Naive thymus-derived CD8-positive, alpha-beta T cell (primary cell): ENCODE measurements around the gene GALNT10. TPM values are rescaled to one million over a fixed set of nuclear protein-coding genes. Genes with fewer than 3 reads are reported as not detected.

Experiments used
- ATAC-seq, 2 donors: fragments of 150-1000 bp; cut with Tn5 transposase in 1 of 2; sonication (Bioruptor Pico), chemical (Tn5 transposase) in 1 of 2; 1 replicate in 1 of 2; 2 replicates in 1 of 2; pipeline ENCODE4 v1.10.0; 2021; ENCODE audit warnings: mild to moderate bottlenecking in 2 of 2, moderate library complexity in 2 of 2
- POLR2A ChIA-PET: fragments of 350-600 bp; sonication (Branson Sonifier 250); formaldehyde crosslinking; loops from one replicate; lab custom pipeline; 2021; ENCODE audit warnings: antibody characterized with exemption; lab: Charles Lee
- DNase-seq, 10 donors: peaks; one replicate each; pipeline versions ENCODE4 v3.0.0 to v3.0.0-alpha.2; 2020 to 2022
- H3K27ac Mint-ChIP-seq, 10 donors: one replicate each; pipeline ENCODE4 v1.8.0; 2020 to 2022; ENCODE audit warnings: mild to moderate bottlenecking in 10 of 10, mixed read lengths in 10 of 10, moderate library complexity in 4 of 10, inconsistent platforms in 1 of 10
- H3K27me3 Mint-ChIP-seq, 5 donors: one replicate each; pipeline ENCODE4 v1.8.0; 2021 to 2022; ENCODE audit warnings: mixed read lengths in 5 of 5
- H3K36me3 Mint-ChIP-seq, 3 donors: one replicate each; pipeline ENCODE4 v1.8.0; 2020 to 2022; ENCODE audit warnings: mixed read lengths in 3 of 3, mild to moderate bottlenecking in 2 of 3, inconsistent platforms in 1 of 3
- H3K4me1 Mint-ChIP-seq, 4 donors: one replicate each; pipeline ENCODE4 v1.8.0; 2021 to 2022; ENCODE audit warnings: mixed read lengths in 4 of 4
- H3K4me3 Mint-ChIP-seq, 10 donors: one replicate each; pipeline ENCODE4 v1.8.0; 2020 to 2022; ENCODE audit warnings: mild to moderate bottlenecking in 10 of 10, mixed read lengths in 10 of 10, moderate library complexity in 6 of 10, inconsistent platforms in 1 of 10
- H3K9me3 Mint-ChIP-seq, 9 donors: one replicate each; pipeline ENCODE4 v1.8.0; 2020 to 2022; ENCODE audit warnings: mixed read lengths in 9 of 9, mild to moderate bottlenecking in 3 of 9, inconsistent platforms in 1 of 9, moderate library complexity in 1 of 9
- polyA plus RNA-seq, 3 donors: library from polyadenylated mRNA; unstranded; fragments of 300-500 nt; fragmentation: Illumina TruSeq; gene quantifications; one replicate each; pipeline ENCODE4 v1.2.3, GENCODE V29; 2021
- total RNA-seq, 8 experiments: library from RNA in 2 of 8; stranded (reverse) in 2 of 8; gene quantifications; one replicate each; pipeline ENCODE4 v1.2.3 and lab custom pipeline; 2021 to 2026

The GALNT10 gene
- total and polyA plus RNA-seq, 5 experiments from 2014 or later: 6.9 to 51.1 (median 15.8) TPM

GRCh38 chr5:154264549-154265196 is 74.1 kb downstream of the GALNT10 start:
- H3K9me3 Mint-ChIP-seq: no peaks in the 10 kb centered on the region
- H3K4me1 Mint-ChIP-seq: peaks cover 2 to 13% (median 8%) of the 10 kb centered on the region in 4 donors
- no peak overlapping the region for H3K27ac Mint-ChIP-seq
- DNase-seq (no peak), ATAC-seq (no peak)
- POLR2A ChIA-PET: no interaction called here
- H3K4me3 Mint-ChIP-seq: no peak overlapping the region
- H3K36me3 Mint-ChIP-seq: peaks cover 0 to 19% (median 12%) of the 10 kb centered on the region in 3 donors
- H3K27me3 Mint-ChIP-seq: no peaks in the 10 kb centered on the region

DNA sequence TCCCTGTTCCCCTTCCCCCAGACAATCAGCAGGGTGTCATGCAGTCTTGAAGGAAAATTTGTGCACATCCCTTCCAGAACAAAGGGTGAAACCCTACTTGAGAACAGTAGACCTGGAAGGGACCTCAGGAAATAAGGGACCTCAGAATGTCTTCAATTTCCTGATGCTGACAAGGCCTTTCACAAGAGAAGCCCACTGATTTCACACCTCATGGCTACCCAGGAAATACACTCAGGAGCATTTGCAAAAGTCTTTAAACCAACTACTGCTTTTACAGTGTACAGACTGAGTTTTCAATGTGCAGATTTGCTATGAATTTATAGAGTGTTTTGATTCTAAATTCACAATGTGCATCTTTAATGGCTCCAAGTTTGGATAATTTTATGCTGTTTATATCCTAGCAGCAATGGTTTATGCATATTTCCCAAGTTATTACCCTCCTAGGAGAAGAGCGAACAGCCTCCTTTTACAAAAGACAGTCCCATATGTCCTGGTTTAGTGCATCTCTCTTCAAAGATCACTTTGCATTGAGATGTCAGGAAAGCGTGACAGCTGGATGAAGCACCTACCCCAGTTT is 74.8 kb downstream of the GALNT10 start:
- peak overlapping the region in 1 of 10 donors; percentile 29 for H3K27ac Mint-ChIP-seq

GRCh38 chr5:154267516-154267915 is 77.0 kb downstream of the GALNT10 start:
- no peak overlapping the region for H3K27ac Mint-ChIP-seq
- no peaks in the 10 kb centered on the region for H3K9me3 Mint-ChIP-seq
- POLR2A ChIA-PET: no interaction called here
- H3K4me3 Mint-ChIP-seq: no peak overlapping the region
- ATAC-seq (no peak), DNase-seq (no peak)
- no peaks in the 10 kb centered on the region for H3K27me3 Mint-ChIP-seq
- peaks cover 0 to 14% (median 4%) of the 10 kb centered on the region in 3 donors for H3K36me3 Mint-ChIP-seq
- peaks cover 7 to 26% (median 23%) of the 10 kb centered on the region in 4 donors for H3K4me1 Mint-ChIP-seq

More for the DNA sequence above, 74.8 kb downstream of the GALNT10 start:
- H3K4me3 Mint-ChIP-seq: no peak overlapping the region
- POLR2A ChIA-PET: no interaction called here
- ATAC-seq (no peak), DNase-seq (no peak)
- H3K4me1 Mint-ChIP-seq: peaks cover 2 to 14% (median 10%) of the 10 kb centered on the region in 4 donors
- peaks cover 0 to 21% (median 12%) of the 10 kb centered on the region in 3 donors for H3K36me3 Mint-ChIP-seq
- H3K27me3 Mint-ChIP-seq: no peaks in the 10 kb centered on the region
- no peaks in the 10 kb centered on the region for H3K9me3 Mint-ChIP-seq

DNA sequence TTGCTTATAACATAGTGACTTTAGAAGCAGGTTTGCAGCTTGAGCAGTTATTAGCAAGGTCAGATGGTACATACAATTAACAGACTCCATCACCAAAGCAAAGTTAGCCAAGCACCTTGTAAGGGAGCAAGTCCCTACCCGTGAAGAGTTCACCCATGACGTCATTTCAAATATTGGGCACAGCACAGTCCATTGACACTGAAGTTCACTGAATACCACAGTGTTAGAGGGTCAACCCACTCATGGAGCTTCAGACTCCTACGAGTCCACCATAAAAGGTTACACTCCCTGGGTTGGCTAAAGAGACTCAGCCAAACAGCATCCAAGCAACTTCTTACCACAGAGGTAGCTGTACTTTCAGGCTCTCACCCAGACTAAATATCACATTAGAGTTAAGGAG is 77.5 kb downstream of the GALNT10 start:
- Mint-ChIP-seq H3K9me3 (no peaks in the 10 kb centered on the region), H3K27me3 (no peaks in the 10 kb centered on the region), H3K4me3 (no peak overlapping the region), H3K4me1 (peaks cover 12 to 32% (median 29%) of the 10 kb centered on the region in 4 donors), H3K36me3 (peaks cover 0 to 9% (median 0%) of the 10 kb centered on the region in 3 donors), H3K27ac (no peak overlapping the region)
- POLR2A ChIA-PET: no interaction called here
- ATAC-seq (no peak), DNase-seq (no peak)

GRCh38 chr5:154269414-154269813 is 78.9 kb downstream of the GALNT10 start:
- H3K4me3 Mint-ChIP-seq: no peak overlapping the region
- ATAC-seq (no peak), DNase-seq (no peak)
- POLR2A ChIA-PET: no interaction called here
- H3K4me1 Mint-ChIP-seq: peaks cover 14 to 45% (median 33%) of the 10 kb centered on the region in 4 donors
- H3K9me3 Mint-ChIP-seq: no peaks in the 10 kb centered on the region
- no peaks in the 10 kb centered on the region for H3K27me3 Mint-ChIP-seq
- peaks cover 0 to 4% (median 0%) of the 10 kb centered on the region in 3 donors for H3K36me3 Mint-ChIP-seq
- no peak overlapping the region for H3K27ac Mint-ChIP-seq

DNA sequence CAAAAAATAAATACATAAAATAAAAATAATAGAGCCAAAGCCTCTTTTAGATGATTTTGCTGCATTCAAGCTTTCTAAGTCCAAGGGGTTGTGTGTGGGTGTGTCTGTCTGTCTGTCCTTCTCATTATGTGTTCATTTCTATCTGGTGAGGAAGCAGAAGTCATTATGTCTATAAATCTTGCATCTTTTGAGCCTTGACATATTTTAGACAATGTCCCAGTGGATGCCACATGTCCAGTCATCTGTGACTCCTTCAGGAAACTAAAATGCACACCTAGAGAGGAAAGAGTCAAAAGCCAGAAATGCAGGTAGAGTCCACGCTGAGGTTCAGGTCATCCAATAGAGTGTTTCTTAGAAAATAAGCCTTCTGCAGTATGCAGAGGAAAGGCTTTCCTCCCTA is 80.9 kb downstream of the GALNT10 start:
- peaks cover 17 to 44% (median 33%) of the 10 kb centered on the region in 4 donors for H3K4me1 Mint-ChIP-seq
- no peaks in the 10 kb centered on the region for H3K27me3 Mint-ChIP-seq
- H3K4me3 Mint-ChIP-seq: no peak overlapping the region
- POLR2A ChIA-PET: no interaction called here
- H3K27ac Mint-ChIP-seq: peak overlapping the region in 3 of 10 donors; percentile 19 to 79 (median 47)
- DNase-seq (no peak), ATAC-seq (no peak)
- peaks cover 0 to 8% (median 3%) of the 10 kb centered on the region in 3 donors for H3K36me3 Mint-ChIP-seq
- no peaks in the 10 kb centered on the region for H3K9me3 Mint-ChIP-seq

DNA sequence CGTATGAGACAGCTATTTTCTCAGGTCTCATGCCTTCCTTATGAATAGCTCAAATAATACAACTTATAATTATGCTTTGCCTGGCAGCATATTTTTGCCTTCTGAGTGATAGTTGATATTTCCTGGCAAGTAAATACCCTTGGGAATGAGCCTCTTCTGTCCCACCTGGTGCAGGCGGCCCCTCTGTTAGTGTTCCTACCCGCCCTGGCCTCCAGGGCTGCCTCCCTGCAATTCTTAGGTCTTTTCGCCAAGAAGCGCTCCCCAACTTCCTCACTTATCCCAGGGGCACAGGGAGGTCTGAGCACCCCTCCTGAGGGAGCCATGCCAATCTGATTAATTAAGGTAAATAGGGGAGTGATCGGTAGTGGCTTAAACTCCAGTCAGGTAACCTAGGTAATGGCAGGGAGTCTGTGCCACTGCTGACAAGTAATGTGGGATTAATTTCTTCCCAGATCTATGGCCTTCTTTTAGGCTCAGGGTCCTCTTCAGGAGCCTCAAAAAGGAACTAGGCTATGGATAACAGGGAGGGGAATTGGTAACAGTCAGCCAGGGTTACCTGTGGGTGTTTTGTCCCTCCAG is 81.5 kb downstream of the GALNT10 start:
- no peaks in the 10 kb centered on the region for H3K27me3 Mint-ChIP-seq
- H3K4me3 Mint-ChIP-seq: no peak overlapping the region
- H3K4me1 Mint-ChIP-seq: peaks cover 18 to 48% (median 33%) of the 10 kb centered on the region in 4 donors
- DNase-seq (no peak), ATAC-seq (no peak)
- no peaks in the 10 kb centered on the region for H3K9me3 Mint-ChIP-seq
- peak overlapping the region in 5 of 10 donors; percentile 19 to 72 (median 57) for H3K27ac Mint-ChIP-seq
- POLR2A ChIA-PET: no interaction called here
- peaks cover 0 to 8% (median 3%) of the 10 kb centered on the region in 3 donors for H3K36me3 Mint-ChIP-seq

DNA sequence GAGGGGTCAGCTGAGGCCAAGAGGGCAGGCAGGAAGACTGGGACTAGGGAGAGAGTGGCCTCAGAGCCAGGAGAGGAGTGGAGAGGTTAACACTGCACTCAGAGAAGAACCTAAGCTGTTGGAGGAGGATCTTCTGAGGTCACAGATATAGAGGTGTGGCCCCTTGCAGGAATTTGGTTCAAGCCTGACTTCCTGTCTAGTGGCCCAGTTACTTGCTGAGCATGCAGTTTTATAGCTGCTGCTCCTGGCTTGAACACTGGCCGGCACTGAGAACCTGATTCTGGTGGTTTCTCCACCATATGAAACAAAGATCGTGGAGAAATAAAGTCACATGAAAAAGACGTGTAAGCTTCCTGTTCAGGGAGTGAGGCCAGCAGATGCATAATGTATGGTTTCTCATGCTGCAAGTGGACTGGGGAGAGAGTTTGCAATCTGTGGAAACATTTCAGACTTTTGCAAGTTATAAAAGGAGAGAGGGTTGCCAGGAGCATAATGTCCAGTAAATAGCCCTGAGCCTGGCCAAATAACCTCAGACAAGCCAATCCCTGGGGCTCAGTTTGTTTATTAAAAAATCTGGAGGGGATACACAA is 82.6 kb downstream of the GALNT10 start:
- POLR2A ChIA-PET: no interaction called here
- Mint-ChIP-seq H3K36me3 (peaks cover 0 to 7% (median 3%) of the 10 kb centered on the region in 3 donors), H3K9me3 (no peaks in the 10 kb centered on the region), H3K4me1 (peaks cover 18 to 45% (median 33%) of the 10 kb centered on the region in 4 donors), H3K4me3 (peak overlapping the region in 3 of 10 donors; percentile 40 to 64 (median 50)), H3K27ac (peak overlapping the region in 9 of 10 donors; percentile 30 to 91 (median 72)), H3K27me3 (no peaks in the 10 kb centered on the region)
- DNase-seq: peak in 1 of 10 donors; percentile 4
- no peak for ATAC-seq

DNA sequence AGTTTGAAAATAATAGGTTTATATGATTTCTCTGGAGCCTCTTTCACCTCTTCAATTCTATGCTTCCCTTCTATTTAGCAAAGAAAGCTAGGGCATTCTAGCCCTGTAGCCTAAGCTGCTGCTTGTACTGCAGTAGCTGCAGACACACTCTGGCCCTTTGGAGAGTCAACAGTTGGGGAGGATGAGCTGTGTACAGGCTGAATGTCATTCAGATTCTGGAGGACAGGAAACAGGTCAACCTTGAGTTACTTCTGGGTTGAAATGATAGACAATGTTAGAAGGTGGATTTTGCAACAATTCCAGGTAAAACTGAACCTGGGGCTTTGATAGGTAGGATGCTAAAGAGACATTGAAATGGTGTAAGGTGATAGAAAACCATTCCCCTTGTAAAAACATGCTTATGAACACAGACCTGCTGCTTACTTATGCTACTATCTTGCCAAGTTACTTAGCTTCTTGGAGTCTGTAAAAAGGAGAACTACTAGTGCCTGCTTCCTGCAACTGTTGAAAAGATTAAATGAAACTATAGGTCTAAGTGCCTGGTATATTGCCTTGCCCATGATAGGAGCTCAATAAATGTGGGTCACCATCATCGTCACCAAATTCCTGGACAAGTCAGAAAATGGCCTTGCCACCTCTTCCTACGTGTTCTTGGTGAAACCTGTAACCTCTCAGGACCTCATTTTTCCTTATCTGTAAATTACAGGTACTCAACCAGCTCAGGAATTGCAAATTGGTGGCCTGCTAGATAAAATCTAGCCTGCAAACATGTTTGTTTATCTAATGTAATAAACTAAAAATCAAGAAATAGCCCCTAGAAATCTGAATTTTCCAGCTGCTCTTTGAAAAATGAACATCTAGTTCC is 83.7 kb downstream of the GALNT10 start:
- Mint-ChIP-seq H3K36me3 (peaks cover 0 to 10% (median 3%) of the 10 kb centered on the region in 3 donors), H3K4me3 (no peak overlapping the region), H3K27me3 (no peaks in the 10 kb centered on the region), H3K9me3 (peaks cover 0 to 1% (median 0%) of the 10 kb centered on the region in 9 donors), H3K27ac (peak overlapping the region in 3 of 10 donors; percentile 1 to 35 (median 29)), H3K4me1 (peaks cover 18 to 44% (median 34%) of the 10 kb centered on the region in 4 donors)
- POLR2A ChIA-PET: no interaction called here
- ATAC-seq: no peak
- no peak for DNase-seq

DNA sequence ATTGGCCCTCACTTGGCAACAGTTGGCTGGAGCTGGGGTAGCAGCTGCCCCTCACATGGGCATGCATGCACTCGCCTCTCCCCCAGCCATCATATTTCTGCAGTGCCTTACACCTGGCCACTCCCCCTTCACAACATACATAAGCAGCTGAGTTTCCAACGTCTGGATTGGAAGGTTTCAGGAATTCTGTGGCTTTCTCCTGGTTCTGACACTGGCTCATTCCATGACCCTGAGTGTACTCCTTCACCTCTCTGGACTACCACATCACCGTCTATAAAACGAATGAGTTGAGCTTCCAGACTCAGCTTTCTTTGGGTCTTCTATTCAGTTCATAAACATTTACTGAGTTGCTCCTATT is 84.3 kb downstream of the GALNT10 start:
- peaks cover 0 to 8% (median 3%) of the 10 kb centered on the region in 3 donors for H3K36me3 Mint-ChIP-seq
- H3K27ac Mint-ChIP-seq: no peak overlapping the region
- H3K27me3 Mint-ChIP-seq: no peaks in the 10 kb centered on the region
- POLR2A ChIA-PET: no interaction called here
- no peak overlapping the region for H3K4me3 Mint-ChIP-seq
- ATAC-seq (no peak), DNase-seq (no peak)
- peaks cover 16 to 44% (median 31%) of the 10 kb centered on the region in 4 donors for H3K4me1 Mint-ChIP-seq
- peaks cover 0 to 1% (median 0%) of the 10 kb centered on the region in 9 donors for H3K9me3 Mint-ChIP-seq

DNA sequence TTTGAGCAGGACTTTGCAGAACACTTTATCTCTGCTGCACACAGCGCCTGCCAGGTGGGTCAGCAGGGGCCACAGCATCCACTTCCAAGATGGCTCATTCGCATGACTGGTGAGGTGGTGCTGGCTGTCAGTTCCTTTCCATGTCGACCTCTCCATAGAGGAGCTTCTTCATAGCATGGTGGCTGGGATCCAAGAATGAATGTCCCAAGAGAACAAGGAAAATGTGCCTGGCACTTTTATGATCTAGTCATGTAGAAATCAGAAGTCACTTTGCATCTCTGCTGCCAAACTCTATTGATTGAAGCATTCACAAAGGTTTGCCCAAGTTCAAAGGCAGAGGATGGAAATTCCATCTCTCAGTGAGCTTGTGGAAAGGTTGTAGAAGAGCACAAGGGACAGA is 85.0 kb downstream of the GALNT10 start:
- Mint-ChIP-seq H3K27me3 (no peaks in the 10 kb centered on the region), H3K27ac (peak overlapping the region in 1 of 10 donors; percentile 65), H3K4me1 (peaks cover 16 to 42% (median 29%) of the 10 kb centered on the region in 4 donors), H3K36me3 (peaks cover 0 to 7% (median 3%) of the 10 kb centered on the region in 3 donors), H3K9me3 (peaks cover 0 to 1% (median 0%) of the 10 kb centered on the region in 9 donors), H3K4me3 (no peak overlapping the region)
- POLR2A ChIA-PET: no interaction called here
- ATAC-seq: no peak
- no peak for DNase-seq
